ENCODE measurements around the gene ATAD2B. TPM values are rescaled to one million over a fixed set of nuclear protein-coding genes. Genes with fewer than 3 reads are reported as not detected.

ATAD2B gene
- total RNA-seq, 1 donor from 2014 or later: 85.5 TPM

DNA sequence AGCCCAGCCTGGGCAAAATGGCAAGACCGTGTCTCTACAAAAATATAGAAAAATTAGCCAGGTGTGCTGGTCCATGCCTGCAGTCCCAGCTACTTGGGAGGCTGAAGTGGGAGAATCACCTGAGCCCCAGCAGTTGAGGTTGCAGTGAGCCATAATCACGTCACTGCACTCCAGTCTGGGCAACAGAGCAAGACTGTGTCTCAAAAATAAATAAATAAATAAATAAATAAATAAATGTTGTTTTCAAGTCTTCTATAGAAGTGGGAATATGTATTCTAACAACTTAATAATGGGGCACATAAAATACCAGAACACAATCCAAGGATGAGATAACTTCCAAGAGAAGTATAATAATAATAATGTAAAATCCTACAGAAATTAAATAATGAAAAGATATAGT is 23.9 kb downstream of the ATAD2B start:
- POLR2A ChIA-PET: interaction anchor here (0.6 to 0.9 kb wide), 2 partner anchors 22 to 87 kb away, joined by 3 to 10 read pairs; no protein-coding TSS in a partner anchor
- H3K4me3 Mint-ChIP-seq: no peak overlapping the region
- peaks cover 3% of the 10 kb centered on the region for H3K36me3 Mint-ChIP-seq (ENCODE audit: low read depth)
- no peaks in the 10 kb centered on the region for H3K27me3 Mint-ChIP-seq
- TF ChIP-seq, protein P1, sequence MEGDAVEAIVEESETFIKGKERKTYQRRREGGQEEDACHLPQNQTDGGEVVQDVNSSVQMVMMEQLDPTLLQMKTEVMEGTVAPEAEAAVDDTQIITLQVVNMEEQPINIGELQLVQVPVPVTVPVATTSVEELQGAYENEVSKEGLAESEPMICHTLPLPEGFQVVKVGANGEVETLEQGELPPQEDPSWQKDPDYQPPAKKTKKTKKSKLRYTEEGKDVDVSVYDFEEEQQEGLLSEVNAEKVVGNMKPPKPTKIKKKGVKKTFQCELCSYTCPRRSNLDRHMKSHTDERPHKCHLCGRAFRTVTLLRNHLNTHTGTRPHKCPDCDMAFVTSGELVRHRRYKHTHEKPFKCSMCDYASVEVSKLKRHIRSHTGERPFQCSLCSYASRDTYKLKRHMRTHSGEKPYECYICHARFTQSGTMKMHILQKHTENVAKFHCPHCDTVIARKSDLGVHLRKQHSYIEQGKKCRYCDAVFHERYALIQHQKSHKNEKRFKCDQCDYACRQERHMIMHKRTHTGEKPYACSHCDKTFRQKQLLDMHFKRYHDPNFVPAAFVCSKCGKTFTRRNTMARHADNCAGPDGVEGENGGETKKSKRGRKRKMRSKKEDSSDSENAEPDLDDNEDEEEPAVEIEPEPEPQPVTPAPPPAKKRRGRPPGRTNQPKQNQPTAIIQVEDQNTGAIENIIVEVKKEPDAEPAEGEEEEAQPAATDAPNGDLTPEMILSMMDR (IDR thresholded peaks at IDR 0.05): no peak
- no peak overlapping the region for H3K27ac Mint-ChIP-seq
- CTCF ChIA-PET: no interaction called here
- peaks cover 36% of the 10 kb centered on the region for H3K4me1 Mint-ChIP-seq
- DNase-seq: no peak
- H3K9me3 Mint-ChIP-seq: peaks cover 2% of the 10 kb centered on the region
- no peak for ATAC-seq (ENCODE audit: low read depth)
- intact Hi-C loops (cut with micrococcal nuclease): no loop called here

DNA sequence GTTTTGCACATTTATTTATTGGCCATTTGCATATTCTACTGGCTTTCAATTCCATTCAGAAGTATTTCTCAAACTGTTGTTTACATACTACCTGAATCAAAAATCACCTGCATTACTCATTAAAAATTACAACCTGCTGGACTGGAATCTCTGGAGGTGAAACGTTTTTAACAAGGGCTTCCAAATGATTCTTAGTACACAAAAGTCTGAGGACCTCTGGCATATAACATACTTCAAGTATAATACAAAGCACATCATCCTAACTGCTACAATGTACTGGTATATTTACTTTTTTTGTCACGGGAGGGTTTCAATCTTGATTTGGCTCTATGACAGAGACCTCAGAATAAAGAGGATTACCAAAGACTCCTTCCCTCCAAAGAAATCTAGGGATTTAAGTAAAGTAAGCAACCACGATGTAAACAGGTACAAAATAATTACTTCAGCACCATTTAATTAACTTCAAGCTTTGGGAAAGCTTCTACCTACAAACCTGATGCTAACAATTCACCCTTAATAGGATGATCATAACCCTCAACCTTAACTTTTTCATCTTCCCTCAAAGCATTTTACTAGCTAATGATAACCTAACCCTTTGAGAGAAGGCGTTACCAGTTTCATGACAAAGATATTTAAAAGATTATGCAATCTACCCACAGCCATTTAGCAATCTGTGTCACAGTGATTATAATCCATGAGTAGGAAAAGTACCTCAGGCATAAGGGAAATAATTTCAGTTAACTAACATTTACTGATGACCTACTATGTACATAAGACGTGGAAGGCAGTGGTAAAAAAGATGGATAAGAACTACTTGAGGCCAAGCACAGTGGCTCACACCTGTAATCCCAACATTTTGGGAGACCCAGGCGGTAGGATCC is 24.7 kb downstream of the ATAD2B start:
- H3K4me1 Mint-ChIP-seq: peaks cover 40% of the 10 kb centered on the region
- TF ChIP-seq, protein P1 (IDR thresholded peaks at IDR 0.05): no peak
- peaks cover 4% of the 10 kb centered on the region for H3K9me3 Mint-ChIP-seq
- ChIA-PET POLR2A (interaction anchor here (0.9 kb wide), 1 partner anchor 23 kb away, joined by 3 read pairs; no protein-coding TSS in a partner anchor), CTCF (no interaction called here)
- H3K4me3 Mint-ChIP-seq: no peak overlapping the region
- no peaks in the 10 kb centered on the region for H3K27me3 Mint-ChIP-seq
- no peak for ATAC-seq (ENCODE audit: low read depth)
- DNase-seq: no peak
- H3K36me3 Mint-ChIP-seq (ENCODE audit: low read depth): peaks cover 4% of the 10 kb centered on the region
- no peak overlapping the region for H3K27ac Mint-ChIP-seq
- intact Hi-C loops (cut with micrococcal nuclease): no loop called here

DNA sequence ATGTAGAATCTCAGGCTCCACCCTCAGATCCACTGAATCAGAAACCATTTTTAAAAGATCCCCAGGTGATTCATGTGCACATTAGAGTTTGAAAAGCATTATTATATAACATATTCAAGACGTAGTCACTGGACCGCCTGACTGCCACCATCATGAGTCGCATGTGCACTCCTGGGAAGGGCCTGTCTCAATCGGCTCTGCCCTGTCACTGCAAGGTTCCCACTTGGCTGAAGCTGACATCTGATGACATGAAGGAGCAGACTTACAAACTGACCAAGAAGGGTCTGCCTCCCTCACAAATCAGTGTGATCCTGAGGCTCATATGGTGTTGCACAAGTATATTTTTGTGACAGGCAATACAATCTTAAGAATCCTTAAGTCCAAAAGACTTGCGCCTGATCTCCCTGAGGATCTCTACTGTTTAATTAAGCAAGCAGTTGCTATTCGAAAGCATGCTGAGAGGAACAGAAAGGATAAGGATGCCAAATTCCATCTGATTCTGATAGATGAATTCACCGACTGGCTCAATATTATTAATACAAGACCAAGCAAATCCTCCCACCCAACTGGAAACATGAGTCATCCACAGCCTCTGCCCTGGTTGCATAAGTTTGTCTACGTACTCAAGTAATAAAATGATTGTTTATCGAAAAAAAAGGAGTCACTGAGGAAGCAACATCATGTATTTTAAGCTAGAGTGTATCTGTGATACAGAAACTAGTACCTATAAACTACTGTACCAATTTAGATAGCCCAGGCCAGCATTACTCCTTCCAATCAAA is 26.2 kb downstream of the ATAD2B start:
- intact Hi-C loops (cut with micrococcal nuclease): no loop called here
- DNase-seq (no peak), ATAC-seq (ENCODE audit: low read depth) (no peak)
- Mint-ChIP-seq H3K4me3 (no peak overlapping the region), H3K9me3 (peaks cover 4% of the 10 kb centered on the region), H3K36me3 (ENCODE audit: low read depth) (peaks cover 7% of the 10 kb centered on the region), H3K4me1 (peaks cover 40% of the 10 kb centered on the region), H3K27ac (peak overlapping the region; percentile 24), H3K27me3 (no peaks in the 10 kb centered on the region)
- CTCF ChIA-PET: interaction anchor here (0.8 kb wide), 1 partner anchor 27 kb away, joined by 3 read pairs; no protein-coding TSS in a partner anchor
- POLR2A ChIA-PET: no interaction called here
- TF ChIP-seq, protein P1 (IDR thresholded peaks at IDR 0.05): no peak

DNA sequence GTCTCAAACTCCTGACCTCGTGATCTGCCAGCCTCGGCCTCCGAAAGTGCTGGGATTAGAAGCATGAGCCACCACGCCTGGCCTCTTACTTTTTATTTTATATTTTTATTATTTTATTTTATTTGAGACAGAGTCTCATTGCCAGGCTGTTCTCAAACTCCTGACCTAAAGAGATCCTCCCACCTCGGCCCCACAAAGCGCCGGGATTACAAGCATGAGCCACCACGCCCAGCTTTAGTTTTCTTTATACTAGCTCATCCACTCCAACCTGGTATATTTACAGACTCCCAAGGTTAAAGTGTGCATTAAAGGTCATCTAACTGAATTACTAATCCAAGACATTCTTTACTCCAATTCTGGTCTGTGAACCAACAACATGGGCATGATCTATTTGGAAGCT is 26.8 kb downstream of the ATAD2B start:
- H3K27ac Mint-ChIP-seq: peak overlapping the region; percentile 24
- H3K36me3 Mint-ChIP-seq (ENCODE audit: low read depth): peaks cover 7% of the 10 kb centered on the region
- peaks cover 4% of the 10 kb centered on the region for H3K9me3 Mint-ChIP-seq
- no peak overlapping the region for H3K4me3 Mint-ChIP-seq
- H3K4me1 Mint-ChIP-seq: peaks cover 38% of the 10 kb centered on the region
- DNase-seq (no peak), ATAC-seq (ENCODE audit: low read depth) (no peak)
- intact Hi-C loops (cut with micrococcal nuclease): no loop called here
- ChIA-PET CTCF (no interaction called here), POLR2A (no interaction called here)
- H3K27me3 Mint-ChIP-seq: no peaks in the 10 kb centered on the region
- TF ChIP-seq, protein P1 (IDR thresholded peaks at IDR 0.05): no peak

DNA sequence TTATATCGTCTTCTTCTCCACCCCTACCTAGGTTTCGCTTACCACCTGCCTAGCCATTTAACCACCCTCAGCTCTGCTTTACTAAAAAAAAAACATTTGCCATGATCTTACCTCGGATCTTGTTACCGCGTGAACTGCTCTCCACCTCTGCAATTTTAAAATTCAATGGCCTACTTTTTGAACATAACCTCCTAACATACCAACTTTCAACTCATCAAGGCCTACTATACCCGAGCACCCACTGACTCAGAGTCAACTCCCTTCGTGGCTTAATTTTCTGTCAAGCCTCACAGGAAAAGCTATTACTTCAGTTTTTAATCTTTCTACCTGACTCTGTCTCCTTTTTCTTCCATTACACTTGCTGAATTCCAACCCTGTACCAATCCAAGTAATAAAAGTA is 55.7 kb downstream of the ATAD2B start:
- ATAC-seq (ENCODE audit: low read depth): no peak
- peaks cover 57% of the 10 kb centered on the region for H3K36me3 Mint-ChIP-seq (ENCODE audit: low read depth)

More for the DNA sequence above, 55.7 kb downstream of the ATAD2B start:
- Mint-ChIP-seq H3K4me3 (no peak overlapping the region), H3K9me3 (no peaks in the 10 kb centered on the region), H3K27ac (no peak overlapping the region), H3K27me3 (no peaks in the 10 kb centered on the region), H3K4me1 (no peaks in the 10 kb centered on the region)
- DNase-seq: no peak
- ChIA-PET POLR2A (no interaction called here), CTCF (no interaction called here)
- TF ChIP-seq, protein P1 (IDR thresholded peaks at IDR 0.05): no peak
- intact Hi-C loops (cut with micrococcal nuclease): loop anchor here (10.0 kb wide), 1 partner anchor 54 kb away; the partner anchor contains the start of gene ATAD2B
